Keratinocyte (primary cell): Measurements from ENCODE around the gene LINGO1.

ENCODE experiments used
- CTCF ChIP-seq, 3 experiments: IDR thresholded peaks in 1 of 3; conservative IDR thresholded peaks in 1 of 3; optimal IDR thresholded peaks in 1 of 3; 2 replicates in 2 of 3; 3 replicates in 1 of 3; pipeline versions ENCODE3 to v1.5.1; 2011; ENCODE audit warnings: low read length in 3 of 3, mild to moderate bottlenecking in 3 of 3, moderate library complexity in 2 of 3, control low read depth in 1 of 3, inconsistent platforms in 1 of 3; ENCODE audit not compliant: insufficient read depth in 2 of 3; ENCODE audit errors: extremely low read depth in 1 of 3
- EZH2 ChIP-seq: IDR thresholded peaks from one replicate; pipeline ENCODE4 v1.6.1; 2012; ENCODE audit warnings: inconsistent platforms, mild to moderate bottlenecking, low read length, moderate library complexity

GRCh38 chr15:77563623-77564156, 69.0 kb downstream of the LINGO1 start:
- TF ChIP-seq CTCF (optimal IDR thresholded peaks at IDR 0.05 in 1 of 3, IDR thresholded peaks at IDR 0.05 in 1 of 3, conservative IDR thresholded peaks at IDR 0.05 in 1 of 3; ENCODE audit: extremely low read depth in 1 of 3, insufficient read depth in 2 of 3, low read length in 3 of 3) (no peak), EZH2 (no peak)
